ENCODE data around the gene PTGIS.

Gene PTGIS

DNA sequence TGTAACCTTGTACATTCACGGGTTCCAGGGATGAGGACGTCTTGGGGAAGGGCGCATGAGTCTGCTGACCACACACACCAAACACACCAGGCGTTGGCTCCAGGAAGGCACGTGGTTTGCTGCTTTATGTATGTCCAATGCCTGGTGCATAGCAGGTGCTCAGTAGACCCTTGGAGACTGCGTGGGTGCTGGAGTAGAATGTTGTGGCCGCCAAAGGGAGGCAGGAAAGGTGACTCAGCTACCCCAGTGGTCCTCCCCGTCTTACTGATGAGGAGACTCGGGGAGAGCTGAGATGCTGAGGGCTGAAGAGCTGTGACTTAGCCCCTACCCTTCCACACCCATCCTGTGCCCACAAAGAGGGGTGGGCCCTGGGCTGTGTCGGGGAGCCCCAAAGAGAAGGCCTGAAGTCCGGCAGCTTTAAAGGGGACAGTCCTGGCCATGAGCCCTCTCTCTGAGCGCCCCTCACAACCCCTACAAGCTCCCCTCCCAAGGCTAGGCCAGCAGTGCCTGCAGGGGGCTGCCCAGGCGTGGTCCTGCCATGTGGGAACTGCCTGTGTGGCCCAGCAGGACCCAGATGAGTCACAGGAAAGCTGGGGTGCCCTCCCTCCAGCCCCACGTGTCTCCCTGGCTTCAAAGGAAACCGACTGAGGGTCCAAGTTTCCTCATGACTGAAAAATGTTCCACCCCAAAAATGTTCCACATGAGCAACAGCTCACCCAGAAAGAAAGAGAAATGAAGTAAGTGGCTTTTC is 28.0 kb upstream of the PTGIS start:
- in situ Hi-C loops (cut with MboI; ENCODE audit: low sequenced_read_pairs) = no loop called here

DNA sequence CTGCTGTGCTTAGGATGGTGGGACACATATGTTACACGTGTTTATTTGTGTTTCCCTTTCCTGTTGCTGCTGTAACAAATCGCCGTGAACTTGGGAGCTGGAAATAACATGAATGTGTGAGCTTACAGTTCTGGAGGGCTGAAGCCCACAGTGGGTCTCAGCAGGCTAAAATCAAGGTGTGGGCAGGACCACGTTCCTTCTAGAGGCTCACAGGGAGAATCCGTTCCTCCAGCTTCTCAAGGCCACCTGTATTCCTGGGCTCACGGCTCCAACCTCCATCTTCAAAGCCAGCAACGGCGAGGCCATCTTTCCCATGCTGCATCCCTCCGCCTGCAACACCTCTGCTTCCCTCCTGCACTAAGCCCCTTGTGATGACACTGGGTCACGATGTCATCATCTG is 27.4 kb upstream of the PTGIS start:
- in situ Hi-C loops (cut with MboI; ENCODE audit: low sequenced_read_pairs) = no loop called here

DNA sequence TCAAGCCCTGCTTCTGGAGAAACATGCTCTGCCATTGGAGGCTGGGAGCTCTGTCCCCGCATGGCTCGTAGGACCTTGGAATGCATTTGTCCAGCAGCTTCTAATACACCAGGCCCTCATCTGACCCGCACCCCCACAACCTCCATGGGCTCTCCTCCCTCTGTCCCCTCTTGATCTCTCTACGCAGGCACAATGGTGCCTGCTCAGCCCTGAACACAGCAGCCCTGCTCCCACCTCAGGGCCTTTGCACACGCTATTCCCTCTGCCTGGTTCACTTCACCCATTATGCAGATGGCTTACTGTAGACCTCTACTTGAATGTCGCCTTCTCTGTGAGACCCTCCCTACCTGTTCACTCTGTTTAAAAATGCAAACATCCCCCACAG is 27.0 kb upstream of the PTGIS start:
- in situ Hi-C loops (cut with MboI; ENCODE audit: low sequenced_read_pairs) = no loop called here

DNA sequence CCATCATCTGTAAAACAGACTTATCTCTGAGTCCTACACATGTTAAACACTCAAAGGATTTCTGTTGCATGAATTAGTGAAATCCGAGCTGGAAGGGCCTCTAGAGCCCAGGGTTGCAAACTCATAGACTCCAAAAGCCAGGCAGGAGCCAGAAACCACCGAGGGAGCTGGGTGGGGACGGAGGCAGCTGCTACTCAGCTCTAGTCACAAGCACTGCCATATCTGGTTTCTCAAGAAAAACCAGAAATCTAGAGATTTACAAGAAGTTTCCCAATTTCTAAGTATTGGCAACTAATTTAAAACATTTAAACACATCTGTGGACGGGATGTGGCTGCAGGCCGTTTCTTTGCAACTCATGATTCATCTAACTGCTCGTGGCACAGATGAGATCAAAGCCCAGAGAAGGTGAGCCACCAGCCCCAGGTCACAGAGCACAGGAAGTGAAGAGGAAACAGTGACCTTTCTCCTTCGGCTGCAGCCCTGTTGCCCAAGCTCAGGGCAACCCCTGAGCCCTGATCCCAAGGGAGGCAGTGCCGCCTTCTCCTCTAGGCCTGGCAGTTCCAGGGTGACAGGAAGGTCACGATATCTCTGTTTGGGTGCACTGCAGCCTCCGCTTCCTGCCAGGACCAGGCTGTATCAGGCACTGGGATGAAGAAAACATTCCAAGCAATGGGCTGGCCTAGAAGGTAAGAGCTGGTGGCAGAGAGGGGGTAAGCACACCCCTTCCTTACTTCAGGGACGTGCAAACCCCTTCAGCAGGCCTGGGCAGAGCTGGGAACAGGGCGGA is 26.4 kb upstream of the PTGIS start:
- in situ Hi-C loops (cut with MboI; ENCODE audit: low sequenced_read_pairs) = no loop called here

DNA sequence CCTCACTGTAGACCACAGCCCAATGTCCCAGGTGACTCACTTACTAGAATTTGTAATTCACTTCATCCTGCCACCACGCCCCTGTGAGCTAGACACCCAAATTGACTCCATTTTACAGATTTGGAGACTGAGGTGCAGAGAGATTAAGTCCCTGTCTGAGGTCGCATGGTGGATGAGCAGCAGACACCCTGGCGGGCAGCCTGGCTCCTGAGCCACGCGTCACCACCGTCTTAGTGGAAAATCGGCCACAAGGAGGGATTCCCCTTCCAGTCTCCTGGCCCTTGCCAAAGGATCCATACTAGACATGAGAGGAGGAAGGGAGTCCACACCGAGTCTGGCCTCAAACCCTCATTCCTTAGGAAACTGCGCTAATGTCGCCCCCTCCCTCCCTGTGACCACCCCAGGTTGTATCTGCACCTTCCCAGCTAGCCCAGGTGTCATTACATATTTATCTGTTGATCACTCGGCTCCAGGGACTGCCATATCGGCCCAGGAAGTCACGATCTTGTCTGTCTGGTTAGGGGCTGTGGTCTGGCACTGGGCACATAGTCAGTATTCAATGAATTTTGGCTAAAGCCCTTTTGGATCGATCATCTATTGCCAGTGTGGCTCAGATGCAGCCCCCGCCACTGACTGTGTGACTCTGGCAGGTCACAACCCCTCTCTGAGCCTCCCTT is 25.7 kb upstream of the PTGIS start:
- in situ Hi-C loops (cut with MboI; ENCODE audit: low sequenced_read_pairs) = no loop called here

DNA sequence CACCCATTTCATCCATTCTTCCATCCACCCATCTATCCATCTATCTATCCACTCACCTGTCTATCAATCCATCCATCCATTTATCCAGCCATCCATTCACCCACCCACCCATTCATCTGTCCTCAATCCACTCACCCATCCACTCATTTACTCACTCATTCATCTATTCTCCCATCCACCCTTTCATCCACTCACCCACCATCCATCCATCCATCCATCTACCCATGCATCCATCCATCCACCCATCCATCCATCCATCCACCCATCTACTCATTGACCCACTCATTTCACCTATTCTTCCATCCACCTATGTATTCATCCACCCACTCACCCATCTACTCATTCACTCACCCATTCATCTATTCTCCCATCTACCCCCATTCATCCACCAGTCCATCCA is 24.2 kb upstream of the PTGIS start:
- in situ Hi-C loops (cut with MboI; ENCODE audit: low sequenced_read_pairs) = no loop called here

DNA sequence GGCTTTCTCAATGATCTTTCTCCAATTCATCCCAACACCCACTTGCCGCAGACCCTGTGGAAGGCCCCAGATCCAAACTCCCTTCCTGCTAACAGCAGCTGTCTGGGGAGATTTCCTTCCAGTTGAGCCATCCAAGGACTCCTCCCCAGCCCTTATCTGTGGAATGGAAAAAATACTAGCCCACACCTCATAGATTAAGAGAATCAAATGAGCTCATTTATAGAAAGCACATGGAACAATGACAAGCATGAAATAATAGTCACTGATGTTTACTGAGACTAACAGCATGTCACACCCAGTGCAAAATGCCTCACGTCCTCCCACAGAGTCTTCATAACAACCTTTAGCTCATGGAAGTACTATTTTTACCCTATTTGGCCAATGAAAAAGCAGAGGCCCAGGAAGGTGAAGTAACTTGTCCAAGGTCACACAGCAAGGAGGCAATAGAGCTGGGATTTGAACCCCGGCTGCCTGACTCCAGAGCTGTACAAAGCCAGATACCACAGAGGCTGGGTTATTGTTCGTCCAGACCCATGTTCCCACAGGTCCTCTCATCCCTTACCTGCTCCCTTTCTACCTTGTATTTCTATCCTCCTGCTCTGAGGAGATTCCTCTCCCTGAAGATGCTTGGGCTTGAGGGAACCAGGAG is 23.4 kb upstream of the PTGIS start:
- in situ Hi-C loops (cut with MboI; ENCODE audit: low sequenced_read_pairs) = no loop called here

DNA sequence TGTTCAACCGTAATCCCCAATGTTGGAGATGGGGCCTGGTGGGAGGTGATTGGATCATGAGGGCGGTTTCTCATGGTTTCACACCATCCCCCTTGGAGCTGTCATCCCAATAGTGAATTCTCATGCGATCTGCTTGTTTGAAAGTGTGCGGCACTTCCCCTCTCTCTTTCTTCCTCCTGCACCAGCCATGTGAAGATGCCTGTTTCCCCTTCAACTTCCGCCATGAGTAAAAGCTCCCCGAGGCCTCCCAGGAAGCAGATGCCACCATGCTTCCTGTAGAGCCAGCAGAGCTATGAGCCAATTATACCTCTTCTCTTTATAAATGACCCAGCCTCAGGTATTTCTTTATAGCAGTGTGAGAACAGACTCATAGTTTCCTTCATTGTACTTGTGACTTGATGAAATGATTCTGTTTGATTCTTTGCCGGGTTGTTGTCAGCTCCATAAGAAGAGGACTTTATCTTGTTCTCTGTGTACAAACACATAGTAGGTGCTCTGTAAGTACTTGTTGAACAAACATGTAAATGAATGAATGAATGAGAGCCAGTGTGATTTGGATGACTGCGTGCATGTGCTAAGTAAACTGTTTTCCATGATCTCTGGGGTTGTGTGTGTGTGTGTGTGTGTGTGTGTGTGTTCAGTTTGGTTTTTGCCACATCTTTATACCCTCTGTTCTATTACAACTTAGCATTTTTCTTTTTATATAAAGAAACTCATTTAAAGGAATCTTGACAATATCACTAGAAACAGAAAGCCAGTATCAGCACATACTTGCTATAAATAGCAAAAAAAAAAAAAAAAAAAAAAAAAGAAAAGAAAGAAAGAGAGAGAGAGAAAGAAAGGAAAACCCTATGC is 22.5 kb upstream of the PTGIS start:
- in situ Hi-C loops (cut with MboI; ENCODE audit: low sequenced_read_pairs) = no loop called here

DNA sequence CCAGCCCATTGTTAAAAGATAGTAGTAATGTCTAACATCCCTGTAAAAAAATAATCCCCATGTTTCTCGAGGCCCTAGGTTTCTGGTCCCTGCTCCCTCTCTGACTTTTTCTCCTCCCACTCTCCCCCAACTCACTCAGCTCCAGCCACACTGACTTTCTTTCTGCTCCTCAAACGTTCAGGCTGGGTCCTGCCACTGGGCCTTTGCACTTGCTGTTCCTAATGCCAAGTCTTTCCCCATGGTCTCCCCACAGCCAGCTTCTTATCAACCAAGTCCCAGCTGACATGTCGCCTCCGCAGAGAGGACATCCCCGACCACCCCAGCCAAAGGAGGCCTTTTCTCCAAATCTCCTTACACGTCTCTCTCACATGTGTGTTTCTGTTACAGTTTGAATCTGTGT is 21.8 kb upstream of the PTGIS start:
- in situ Hi-C loops (cut with MboI; ENCODE audit: low sequenced_read_pairs) = no loop called here

DNA sequence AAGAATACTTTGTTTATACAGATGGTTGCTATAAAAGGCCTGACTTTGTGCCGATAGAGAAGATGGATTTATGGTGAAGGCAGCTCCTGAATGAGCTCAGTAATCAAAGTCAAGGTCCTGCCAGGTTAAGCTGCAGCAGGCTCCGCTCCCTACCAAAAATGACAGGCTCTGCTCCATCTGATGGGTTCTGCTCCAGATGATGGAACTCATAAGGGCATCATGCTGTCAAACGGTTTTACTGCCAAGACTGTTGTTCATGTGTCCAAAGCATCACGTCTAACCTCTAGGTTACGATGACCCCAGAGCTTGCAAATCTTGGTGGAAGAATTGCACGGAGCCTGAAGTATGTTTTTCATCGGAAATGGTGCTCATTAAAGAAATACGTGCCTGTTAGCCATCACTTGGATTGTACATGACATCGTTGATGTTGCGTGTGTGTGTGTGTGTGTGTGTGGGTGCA is 19.2 kb upstream of the PTGIS start:
- in situ Hi-C loops (cut with MboI; ENCODE audit: low sequenced_read_pairs) = no loop called here

DNA sequence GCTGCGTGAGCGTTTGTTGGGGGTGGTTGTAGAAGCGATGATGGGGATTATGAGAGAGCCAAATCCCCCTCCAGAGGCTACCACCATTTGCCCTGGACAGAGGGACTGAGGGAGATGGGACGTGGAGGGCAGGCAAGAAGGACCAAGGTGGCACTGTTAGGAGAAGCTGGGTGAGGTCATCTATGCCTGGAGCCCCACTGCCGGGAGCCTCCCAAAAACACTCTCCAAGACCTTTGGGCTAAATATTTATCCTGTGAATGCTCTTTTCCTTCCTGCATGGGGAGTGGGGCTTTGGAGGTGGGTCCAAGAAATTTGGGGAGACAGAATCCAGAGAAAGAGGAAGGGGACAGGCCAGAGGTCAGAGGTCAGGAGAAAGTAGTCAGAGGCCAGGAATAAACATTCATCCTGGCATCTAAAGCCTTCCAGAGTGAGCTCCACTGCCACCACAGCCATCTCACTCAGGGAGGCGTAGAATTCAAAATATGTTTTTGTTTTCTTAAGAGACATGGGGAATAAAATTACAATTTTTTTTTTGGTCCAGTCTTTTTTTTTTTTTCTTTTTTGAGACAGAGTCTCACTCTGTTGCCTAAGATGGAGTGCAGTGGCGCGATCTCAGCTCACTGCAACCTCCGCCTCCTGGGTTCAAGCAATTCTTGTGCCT is 17.8 kb upstream of the PTGIS start:
- in situ Hi-C loops (cut with MboI; ENCODE audit: low sequenced_read_pairs) = no loop called here

DNA sequence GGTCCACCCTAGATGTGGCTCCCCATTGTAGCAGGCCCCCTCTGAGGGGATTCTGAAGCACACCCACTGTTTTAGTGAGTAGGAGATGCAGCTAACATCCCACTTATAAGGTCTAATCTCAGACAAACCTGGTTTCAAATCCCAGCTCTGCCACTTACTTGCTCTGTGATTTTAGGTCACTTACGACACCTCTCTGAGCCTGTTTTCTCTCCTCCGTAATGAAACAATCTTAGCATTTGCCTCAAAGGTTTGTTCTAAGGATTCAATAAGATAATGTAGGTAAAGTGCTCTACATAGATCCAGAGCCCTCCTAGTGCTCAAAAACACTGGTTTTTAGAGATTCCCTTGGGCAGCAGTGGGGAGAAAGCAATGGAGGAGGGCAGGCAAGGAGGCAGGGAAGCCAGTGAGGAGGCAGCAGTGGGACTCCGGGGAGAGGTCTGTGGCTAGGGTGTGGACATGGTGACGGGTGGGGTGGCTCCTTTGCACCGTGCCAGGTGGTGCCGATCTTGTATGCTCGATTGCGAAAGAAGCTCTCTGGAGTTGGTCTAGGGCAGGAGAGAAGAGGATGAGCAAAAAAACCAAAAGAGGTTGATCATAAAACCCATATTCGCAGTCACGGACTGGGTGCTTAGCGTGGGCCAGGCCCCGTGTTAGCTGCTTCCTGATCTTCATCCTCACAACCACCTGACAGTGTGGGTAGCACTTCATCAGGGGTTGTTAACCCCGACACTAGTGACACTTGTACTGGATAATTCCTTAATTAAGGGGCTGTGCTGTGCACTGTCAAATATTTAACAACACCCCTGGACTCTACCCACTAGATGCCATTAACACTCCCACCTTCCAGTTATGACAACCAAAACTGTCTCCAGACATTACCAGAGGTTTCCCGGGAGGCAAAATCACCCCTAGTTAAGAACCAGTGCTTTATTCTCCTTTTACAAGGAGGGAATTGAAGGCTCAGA is 16.8 kb upstream of the PTGIS start:
- in situ Hi-C loops (cut with MboI; ENCODE audit: low sequenced_read_pairs) = no loop called here

DNA sequence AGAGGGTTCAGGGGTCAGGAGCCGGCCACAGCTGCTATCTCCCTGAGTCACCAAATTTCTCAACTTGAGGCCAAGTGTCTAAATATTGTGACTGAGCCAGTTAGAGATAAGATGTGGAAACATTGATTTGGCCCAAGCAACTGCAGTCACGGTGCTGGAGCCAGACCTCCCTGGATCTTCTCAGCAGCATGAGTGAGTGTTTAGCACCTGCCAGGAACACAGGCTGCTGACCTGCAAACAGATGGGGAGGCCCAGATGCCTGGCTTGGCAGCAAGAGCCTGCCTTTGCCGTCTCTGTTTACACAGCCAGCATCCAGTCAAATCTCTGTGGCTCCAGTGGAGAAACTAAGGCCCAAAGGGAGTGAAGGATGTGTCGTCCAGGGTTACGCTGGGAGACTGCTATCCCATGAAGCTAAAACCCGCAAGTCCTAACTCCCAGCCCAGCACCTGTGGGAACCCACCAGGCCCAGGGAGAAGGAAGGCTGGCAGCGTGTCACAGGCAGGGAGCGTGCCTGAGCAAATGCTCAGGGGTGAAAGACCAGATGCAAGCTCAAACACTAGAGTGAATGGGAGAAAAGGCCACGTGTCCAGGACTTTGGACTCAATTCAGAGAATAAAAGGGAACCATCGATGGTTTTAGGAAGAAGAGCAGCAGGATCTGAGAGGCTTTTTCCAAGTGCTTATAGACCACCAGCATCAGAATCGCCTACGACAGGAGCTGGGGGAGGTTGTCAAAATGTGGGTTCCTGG is 15.9 kb upstream of the PTGIS start:
- in situ Hi-C loops (cut with MboI; ENCODE audit: low sequenced_read_pairs) = no loop called here

DNA sequence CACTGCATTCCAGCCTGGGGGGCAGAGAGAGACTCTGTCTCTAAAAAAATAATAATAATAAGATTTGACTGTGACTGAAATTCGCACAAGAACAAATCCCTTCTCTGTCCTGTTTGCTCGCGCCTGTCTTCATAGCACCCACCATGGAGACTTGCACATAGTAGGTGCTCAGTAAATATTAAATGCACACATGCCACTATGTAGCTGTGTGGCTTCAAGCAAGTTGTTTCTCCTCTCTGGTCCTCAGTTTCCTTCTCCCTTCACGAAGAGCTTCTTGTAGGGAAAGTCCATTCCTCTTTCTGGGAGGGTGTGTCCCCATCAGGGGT is 15.4 kb upstream of the PTGIS start:
- in situ Hi-C loops (cut with MboI; ENCODE audit: low sequenced_read_pairs) = no loop called here

DNA sequence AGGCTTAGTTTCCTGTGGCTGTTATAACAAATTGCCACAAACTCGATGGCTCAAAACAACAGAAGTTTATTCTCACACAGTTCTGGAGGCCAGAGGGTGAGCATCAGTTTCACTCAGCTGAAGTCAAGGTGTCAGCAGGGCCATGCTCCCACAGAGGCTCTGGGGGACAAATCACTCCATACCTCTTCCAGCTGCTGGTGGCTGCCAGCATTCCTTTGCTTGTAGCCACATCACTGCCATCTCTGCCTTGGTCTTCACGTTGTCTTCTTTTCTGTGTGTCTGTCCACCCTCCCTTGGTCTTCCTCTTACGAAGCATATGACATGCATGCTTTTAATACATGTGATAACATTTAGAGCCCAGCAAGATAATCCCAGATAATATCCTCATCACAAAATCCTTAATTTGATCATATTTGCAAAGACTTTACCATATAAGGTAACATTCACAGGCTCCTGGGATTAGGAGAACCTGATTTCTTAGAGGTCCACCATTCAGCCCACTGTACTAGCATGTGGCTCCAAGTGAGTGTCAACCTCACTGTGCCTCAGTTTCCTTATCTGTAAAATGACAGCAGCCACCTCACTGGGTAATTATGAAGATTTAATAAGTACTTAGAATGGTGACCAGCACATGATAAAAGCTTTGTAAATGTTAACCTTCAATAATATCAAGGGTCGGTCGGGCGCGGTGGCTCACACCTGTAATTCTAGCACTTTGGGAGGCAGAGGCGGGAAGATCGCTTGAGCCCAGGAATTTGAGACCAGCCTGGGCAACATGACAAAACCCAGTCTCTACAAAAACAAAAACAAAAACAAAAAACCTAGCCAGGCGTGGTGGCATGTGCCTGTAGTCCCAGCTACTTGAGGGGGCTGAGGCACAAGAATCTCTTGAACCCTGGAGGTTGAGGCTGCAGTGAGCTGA is 14.7 kb upstream of the PTGIS start:
- in situ Hi-C loops (cut with MboI; ENCODE audit: low sequenced_read_pairs) = no loop called here

DNA sequence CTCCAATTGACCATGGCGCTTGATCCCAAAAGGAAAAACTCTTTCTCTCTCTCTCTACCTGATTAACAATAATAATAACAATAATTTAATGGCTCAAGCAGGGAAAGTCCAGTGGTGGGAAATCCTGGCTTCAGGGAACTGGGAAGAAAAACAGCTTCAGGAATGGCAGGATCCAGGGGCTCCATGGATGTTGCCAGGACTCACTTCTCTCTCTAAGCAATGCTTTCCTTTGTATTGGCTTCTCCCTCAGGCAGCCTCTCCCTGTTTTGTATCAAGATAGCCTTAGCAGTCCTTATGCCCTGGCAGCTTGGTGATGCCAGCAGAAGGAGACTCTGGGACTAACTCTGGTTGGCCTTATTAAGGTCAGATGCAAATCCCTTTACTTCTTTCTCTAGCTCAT is 13.5 kb upstream of the PTGIS start:
- in situ Hi-C loops (cut with MboI; ENCODE audit: low sequenced_read_pairs) = no loop called here

DNA sequence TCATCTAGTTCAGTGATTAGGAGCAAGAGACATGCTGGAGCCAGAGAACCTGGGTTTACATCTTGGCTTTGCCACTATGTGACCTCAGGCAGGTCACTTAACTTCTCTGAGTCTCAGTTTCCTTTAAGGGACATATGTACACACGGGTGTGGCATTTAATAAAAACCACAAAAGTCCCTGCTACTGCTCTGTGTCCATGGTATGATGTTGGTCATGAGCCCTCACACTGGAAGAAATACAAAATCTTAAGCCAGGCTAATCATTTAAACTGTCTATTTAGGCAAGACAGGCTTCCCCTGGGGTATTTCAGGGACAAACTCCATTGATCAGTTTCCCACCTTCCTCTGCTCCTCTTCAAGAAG is 12.9 kb upstream of the PTGIS start:
- in situ Hi-C loops (cut with MboI; ENCODE audit: low sequenced_read_pairs) = no loop called here

All from HL-60/S4 treated with retinoic acid at 250 ng/mL for 4 days and 3 days (cell line).